Lower leg skin (tissue), 4 donors: ENCODE results near the gene BICDL2. TPM values are rescaled to one million over a fixed set of nuclear protein-coding genes. Genes with fewer than 3 reads are reported as not detected.

ENCODE experiments used
- DNase-seq, 2 donors: peaks; one replicate each; pipeline ENCODE4 v3.0.0-alpha.2; 2019; ENCODE audit warnings: low spot score in 2 of 2
- H3K4me3 ChIP-seq: fragments of 200-600 bp; sonication (generic); 2 replicates; pipeline ENCODE4 v1.5.1; 2017; ENCODE audit warnings: mild to moderate bottlenecking, low read depth; ENCODE audit not compliant: poor library complexity, severe bottlenecking
- POLR2A ChIP-seq, 2 donors: fragments of 450-650 bp; IDR thresholded peaks; one replicate each; pipeline ENCODE4 v1.6.1; 2016 to 2017; ENCODE audit warnings: antibody characterized with exemption in 2 of 2, mild to moderate bottlenecking in 1 of 2, moderate library complexity in 1 of 2
- WGBS, 2 donors: methylation state at CpG; one replicate each; pipeline ENCODE4 v1.1.5; 2018; 5-methylcytosine and 5-hydroxymethylcytosine counted together
- intact Hi-C: fragments of 100-400 bp; cut with DNase I; formaldehyde crosslinking; loops from one replicate; pipeline ENCODE4 v1.15.0; 2023; ENCODE audit warnings: low total_unique reads
- total RNA-seq, 4 donors: library from RNA; depleted of rRNA; stranded (reverse); fragments of >200 nt; gene quantifications; one replicate each; pipeline ENCODE4 v1.1.0, GENCODE V29; 2016
- TF ChIP-seq, protein P1 (sequence below), 3 donors: fragments of 450-650 bp; IDR thresholded peaks; one replicate each; pipeline ENCODE4 v1.5.1; 2016; ENCODE audit warnings: antibody characterized with exemption in 3 of 3, mild to moderate bottlenecking in 3 of 3, moderate library complexity in 2 of 3

BICDL2 gene
- total RNA-seq, 4 donors from 2014 or later = 87.2 to 115 (median 106) TPM

DNA sequence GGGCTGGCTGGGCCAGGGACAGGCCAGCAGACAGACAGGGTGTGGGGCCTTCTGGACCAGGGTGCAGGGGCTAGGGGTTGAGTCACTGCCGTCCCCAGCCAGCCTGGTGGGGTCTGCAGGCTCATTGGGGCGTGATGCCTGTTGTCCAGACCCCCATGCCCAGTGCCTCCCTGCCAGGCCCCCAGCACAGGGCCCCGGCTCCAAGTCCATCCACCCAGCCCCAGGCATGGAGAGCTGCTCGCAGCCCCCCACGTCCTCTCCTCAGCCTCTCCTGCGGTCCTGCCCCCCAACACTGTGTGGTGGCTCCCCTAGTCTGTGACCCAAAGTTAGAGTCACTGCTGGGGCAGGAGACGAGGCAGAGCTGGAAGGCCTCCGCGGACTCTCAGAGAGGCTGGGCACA lies 49.5 kb downstream of the BICDL2 start:
- DNase-seq = no peak
- no peak overlapping the region for H3K4me3 ChIP-seq
- TF ChIP-seq, protein P1, sequence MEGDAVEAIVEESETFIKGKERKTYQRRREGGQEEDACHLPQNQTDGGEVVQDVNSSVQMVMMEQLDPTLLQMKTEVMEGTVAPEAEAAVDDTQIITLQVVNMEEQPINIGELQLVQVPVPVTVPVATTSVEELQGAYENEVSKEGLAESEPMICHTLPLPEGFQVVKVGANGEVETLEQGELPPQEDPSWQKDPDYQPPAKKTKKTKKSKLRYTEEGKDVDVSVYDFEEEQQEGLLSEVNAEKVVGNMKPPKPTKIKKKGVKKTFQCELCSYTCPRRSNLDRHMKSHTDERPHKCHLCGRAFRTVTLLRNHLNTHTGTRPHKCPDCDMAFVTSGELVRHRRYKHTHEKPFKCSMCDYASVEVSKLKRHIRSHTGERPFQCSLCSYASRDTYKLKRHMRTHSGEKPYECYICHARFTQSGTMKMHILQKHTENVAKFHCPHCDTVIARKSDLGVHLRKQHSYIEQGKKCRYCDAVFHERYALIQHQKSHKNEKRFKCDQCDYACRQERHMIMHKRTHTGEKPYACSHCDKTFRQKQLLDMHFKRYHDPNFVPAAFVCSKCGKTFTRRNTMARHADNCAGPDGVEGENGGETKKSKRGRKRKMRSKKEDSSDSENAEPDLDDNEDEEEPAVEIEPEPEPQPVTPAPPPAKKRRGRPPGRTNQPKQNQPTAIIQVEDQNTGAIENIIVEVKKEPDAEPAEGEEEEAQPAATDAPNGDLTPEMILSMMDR (IDR thresholded peaks at IDR 0.05) = no peak
- TF ChIP-seq POLR2A (IDR thresholded peaks at IDR 0.05) = no peak
- 74 to 89% methylated on average over 6 of the region's 9 CpGs for WGBS, 2 donors
- intact Hi-C loops = no loop called here

DNA sequence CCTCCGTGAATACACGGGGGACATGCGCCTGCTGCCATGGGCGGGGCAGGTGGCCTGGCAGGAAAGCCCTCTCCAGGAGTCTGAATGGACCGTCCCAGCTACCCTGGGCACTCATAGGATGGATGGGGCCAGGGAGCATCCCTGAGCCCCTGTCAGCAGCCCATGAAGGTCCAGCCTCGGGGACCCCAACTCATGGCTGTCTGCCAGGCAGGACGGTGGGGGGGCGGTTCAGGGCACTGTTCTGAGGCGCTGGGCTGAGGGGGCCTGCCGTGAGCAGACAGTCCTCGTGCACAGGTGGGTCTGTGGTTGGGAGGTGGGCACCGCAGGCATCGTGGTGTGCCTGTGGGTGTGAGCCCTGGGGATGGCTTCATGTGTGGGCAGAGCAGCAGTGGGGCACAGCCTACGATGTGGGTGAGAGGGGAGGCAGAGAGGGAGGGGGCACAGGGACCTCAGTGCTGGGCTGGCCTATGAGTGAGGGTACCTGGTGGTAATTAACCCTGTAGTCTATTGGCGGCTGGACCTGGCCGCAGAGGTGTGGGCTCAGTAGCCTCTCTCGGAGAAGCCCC lies 50.0 kb downstream of the BICDL2 start:
- H3K4me3 ChIP-seq = no peak overlapping the region
- DNase-seq = no peak
- TF ChIP-seq, protein P1 (IDR thresholded peaks at IDR 0.05) = no peak
- no peak for TF ChIP-seq POLR2A (IDR thresholded peaks at IDR 0.05)
- 59 to 64% methylated on average over 14 to 15 of the region's 17 CpGs for WGBS, 2 donors
- intact Hi-C loops = no loop called here

DNA sequence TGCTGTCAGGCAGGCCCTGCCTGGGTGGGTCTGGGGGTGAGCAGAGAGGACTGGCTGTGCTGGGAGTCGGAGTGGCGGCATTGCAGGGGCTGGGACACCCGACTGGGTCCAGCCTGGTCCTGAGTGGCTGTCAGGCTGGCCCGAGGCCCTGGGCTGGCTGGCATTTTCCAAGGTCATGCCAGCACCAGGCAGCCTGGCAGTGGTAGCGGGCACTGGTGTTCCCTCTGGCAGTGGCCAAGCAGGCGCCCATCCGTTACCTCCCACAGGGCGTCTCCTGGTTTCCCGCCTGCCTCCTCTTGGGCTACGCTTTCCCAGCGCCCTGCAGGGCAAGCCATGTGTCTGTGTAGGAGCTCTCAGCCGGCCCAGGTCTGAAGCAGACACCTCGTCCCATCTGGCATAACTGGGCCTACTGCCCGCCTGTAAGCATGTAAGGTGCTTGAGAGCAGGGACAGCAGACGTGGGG lies 50.8 kb downstream of the BICDL2 start:
- H3K4me3 ChIP-seq = no peak overlapping the region
- no peak for TF ChIP-seq POLR2A (IDR thresholded peaks at IDR 0.05)
- TF ChIP-seq, protein P1 (IDR thresholded peaks at IDR 0.05) = no peak
- WGBS, 2 donors = 50 to 72% methylated on average over 5 to 15 of the region's 15 CpGs
- DNase-seq = no peak
- intact Hi-C loops = no loop called here

DNA sequence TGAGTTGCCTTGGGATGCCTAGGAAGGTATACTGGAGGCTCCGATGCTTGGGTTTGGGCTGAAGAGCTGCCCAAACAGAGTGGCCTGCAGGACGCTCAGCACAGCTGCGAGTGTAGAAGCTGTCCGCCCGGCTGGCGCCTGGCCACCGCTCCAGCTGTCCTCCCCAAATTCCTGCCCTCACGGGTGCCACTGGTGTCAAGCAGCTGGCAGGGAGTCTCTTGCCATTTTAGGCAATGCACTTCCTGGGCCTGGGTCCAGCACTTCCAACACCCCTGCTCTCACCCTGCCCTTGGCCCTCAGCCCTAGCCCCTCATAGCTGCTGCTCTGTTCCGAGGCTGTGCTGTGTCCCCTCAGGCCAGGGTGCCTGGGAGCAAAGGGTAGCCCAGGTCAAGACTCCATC lies 51.3 kb downstream of the BICDL2 start:
- WGBS, 2 donors = 58 to 61% methylated on average over 9 of the region's 9 CpGs
- no peak for DNase-seq
- no peak for TF ChIP-seq POLR2A (IDR thresholded peaks at IDR 0.05)
- TF ChIP-seq, protein P1 (IDR thresholded peaks at IDR 0.05) = no peak
- H3K4me3 ChIP-seq = no peak overlapping the region
- intact Hi-C loops = no loop called here

DNA sequence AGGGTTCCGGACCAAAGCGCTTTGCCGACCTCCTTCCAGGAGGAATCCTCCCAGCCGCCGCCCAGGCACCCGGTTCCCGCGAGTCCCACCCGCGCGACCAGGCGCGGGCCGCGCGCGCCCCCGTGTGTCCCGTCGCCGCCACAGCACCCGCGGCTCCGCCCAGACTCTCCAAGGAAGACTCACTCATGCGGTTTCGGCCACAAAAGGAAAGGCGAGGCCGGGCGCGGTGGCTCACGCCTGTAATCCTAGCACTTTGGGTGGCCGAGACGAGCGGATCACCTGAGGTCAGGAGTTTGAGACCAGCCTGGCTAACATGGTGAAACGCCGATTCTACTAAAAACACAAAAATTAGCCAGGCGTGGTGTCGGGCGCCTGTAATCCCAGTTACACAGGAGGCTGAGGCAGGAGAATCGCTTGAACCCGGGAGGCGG lies 53.0 kb downstream of the BICDL2 start:
- TF ChIP-seq, protein P1 (IDR thresholded peaks at IDR 0.05) = no peak
- TF ChIP-seq POLR2A (IDR thresholded peaks at IDR 0.05) = no peak
- 9 to 16% methylated on average over 23 to 42 of the region's 42 CpGs for WGBS, 2 donors
- no peak overlapping the region for H3K4me3 ChIP-seq
- intact Hi-C loops = no loop called here
- DNase-seq = peak; percentile 68 to 95

DNA sequence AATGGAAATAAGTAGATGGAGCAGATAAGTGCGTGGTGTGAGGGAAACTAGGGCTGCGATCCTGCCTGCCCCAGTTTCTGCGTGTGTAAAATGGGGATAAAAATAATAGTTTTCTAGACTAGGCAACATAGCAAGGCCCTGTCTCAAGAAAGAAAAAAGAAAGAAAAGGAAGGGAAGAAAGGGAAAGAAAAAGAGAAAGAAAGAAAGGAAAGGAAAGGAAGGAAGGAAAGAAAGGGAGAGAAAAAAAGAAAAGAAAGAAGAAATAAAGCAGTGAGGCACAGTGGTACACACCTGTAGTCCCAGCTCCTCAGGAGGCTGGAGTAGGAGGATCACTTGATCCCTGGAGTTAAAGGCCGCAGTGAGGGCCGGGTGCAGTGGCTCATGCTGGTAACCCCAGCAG lies 54.3 kb downstream of the BICDL2 start:
- intact Hi-C loops = no loop called here
- no peak for DNase-seq
- no peak overlapping the region for H3K4me3 ChIP-seq
- TF ChIP-seq, protein P1 (IDR thresholded peaks at IDR 0.05) = no peak
- TF ChIP-seq POLR2A (IDR thresholded peaks at IDR 0.05) = no peak
- 75 to 76% methylated on average over 5 of the region's 5 CpGs for WGBS, 2 donors
